Measurements from ENCODE around the gene GPR161.

The GPR161 gene

DNA sequence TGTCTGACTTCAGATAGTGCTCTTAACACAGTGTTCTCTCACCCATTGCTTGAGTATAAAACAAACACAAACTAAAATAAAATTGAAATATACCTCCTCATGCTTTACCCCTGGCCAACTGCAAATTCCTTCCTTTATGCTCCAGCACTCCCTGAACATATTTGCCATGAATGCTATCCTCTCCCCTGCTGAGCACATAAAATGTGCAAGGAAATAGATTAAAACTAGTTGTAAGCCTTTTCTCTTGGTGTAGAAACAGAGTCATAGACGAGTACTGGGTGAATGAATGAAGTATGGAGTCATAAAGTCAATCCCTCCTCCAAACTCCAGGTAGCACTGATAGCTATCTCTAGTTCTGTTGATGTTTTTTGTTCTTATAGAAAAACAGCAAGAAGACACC, 2.6 kb downstream of the GPR161 start:
- 100% methylated on average over 1 of the region's 1 CpG for WGBS

DNA sequence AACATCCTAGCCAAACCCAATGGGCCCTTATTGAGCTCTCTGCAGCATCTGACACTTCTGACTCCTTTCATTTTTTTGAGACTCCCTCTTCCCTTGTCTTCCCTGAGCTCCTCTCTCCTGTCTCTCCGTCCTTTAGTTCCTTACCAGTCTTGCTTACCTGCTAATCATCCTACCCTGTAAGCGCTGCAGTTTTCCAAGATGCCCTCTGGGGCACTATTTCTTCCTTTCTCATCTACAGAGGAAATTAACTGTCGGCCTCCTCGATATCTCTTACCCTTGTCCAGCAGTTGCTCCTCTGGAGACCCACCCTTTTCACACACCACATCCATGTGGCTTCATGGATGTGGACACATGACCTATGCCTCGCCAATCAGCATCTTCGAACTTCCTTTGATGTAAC, 6.8 kb downstream of the GPR161 start:
- Histone ChIP-seq H3K27me3 (ENCODE audit: insufficient read depth, low read length) (peaks cover 8% of the 10 kb centered on the region), H3K27ac (ENCODE audit: low read depth, low read length) (no peak overlapping the region), H3K36me3 (ENCODE audit: insufficient read depth, low read length) (peaks cover 6% of the 10 kb centered on the region; the same call in 1 of the 2 replicates), H3K4me1 (ENCODE audit: insufficient read depth, low read length) (no peaks in the 10 kb centered on the region), H3K9ac (ENCODE audit: low read depth, low read length) (no peak overlapping the region), H3K9me3 (ENCODE audit: insufficient read depth, low read depth, low read length) (peaks cover 4% of the 10 kb centered on the region; the same call in 1 of the 2 replicates), H3K4me3 (ENCODE audit: low read length) (no peak overlapping the region)
- 85% methylated on average over 6 of the region's 6 CpGs for WGBS

More for the DNA sequence above, 2.6 kb downstream of the GPR161 start:
- Histone ChIP-seq H3K27me3 (ENCODE audit: insufficient read depth, low read length) (peaks cover 30% of the 10 kb centered on the region), H3K36me3 (ENCODE audit: insufficient read depth, low read length) (no peaks in the 10 kb centered on the region), H3K27ac (ENCODE audit: low read depth, low read length) (no peak overlapping the region), H3K4me3 (ENCODE audit: low read length) (no peak overlapping the region), H3K9ac (ENCODE audit: low read depth, low read length) (no peak overlapping the region), H3K9me3 (ENCODE audit: insufficient read depth, low read depth, low read length) (no peaks in the 10 kb centered on the region), H3K4me1 (ENCODE audit: insufficient read depth, low read length) (no peaks in the 10 kb centered on the region; the same call in none of the 2 replicates)

DNA sequence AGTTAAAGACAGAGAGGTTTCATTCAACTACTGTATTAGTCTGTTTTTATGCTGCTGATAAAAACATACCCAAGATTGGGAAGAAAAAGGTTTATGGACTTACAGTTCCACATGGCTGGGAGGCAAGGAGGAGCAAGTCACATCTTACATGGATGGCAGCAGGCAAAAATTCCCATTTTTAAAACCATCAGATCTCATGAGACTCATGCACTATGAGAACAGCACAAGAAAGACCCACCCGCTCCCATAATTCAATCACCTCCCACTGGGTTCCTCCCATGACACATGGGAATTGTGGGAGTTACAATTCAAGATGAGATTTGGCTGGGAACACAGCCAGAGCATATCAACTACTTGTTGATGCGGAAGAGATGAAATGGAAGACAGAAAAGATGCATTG, 9.2 kb downstream of the GPR161 start:
- peaks cover 6% of the 10 kb centered on the region; the same call in 1 of the 2 replicates for H3K36me3 ChIP-seq (ENCODE audit: insufficient read depth, low read length)
- no peaks in the 10 kb centered on the region for H3K27me3 ChIP-seq (ENCODE audit: insufficient read depth, low read length)
- peaks cover 4% of the 10 kb centered on the region; the same call in 1 of the 2 replicates for H3K9me3 ChIP-seq (ENCODE audit: insufficient read depth, low read depth, low read length)
- H3K27ac ChIP-seq (ENCODE audit: low read depth, low read length) = no peak overlapping the region
- 97% methylated on average over 2 of the region's 2 CpGs for WGBS
- no peaks in the 10 kb centered on the region for H3K4me1 ChIP-seq (ENCODE audit: insufficient read depth, low read length)
- H3K9ac ChIP-seq (ENCODE audit: low read depth, low read length) = no peak overlapping the region
- H3K4me3 ChIP-seq (ENCODE audit: low read length) = no peak overlapping the region

DNA sequence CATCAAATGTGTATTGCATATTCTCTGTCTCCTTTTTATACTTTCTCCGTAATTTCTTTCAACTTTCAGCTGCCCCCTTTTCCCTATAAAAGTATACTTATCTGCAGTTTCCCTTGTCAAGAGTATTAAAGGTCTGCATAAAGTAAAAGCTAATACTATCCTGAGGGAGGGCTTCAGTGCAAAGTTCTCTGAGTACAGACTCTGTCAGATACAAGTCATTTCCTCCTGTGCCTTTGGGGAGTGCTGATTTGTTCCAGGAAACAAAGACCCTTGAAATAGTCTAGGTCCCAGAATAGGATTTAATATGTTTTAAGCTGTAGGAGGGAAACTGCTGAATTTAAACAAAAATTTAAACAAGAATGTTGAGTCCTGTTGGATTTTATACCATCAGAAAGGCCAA, 11.7 kb downstream of the GPR161 start:
- 91% methylated on average over 1 of the region's 1 CpG for WGBS
- no peaks in the 10 kb centered on the region for H3K4me1 ChIP-seq (ENCODE audit: insufficient read depth, low read length)
- no peak overlapping the region for H3K9ac ChIP-seq (ENCODE audit: low read depth, low read length)
- H3K27ac ChIP-seq (ENCODE audit: low read depth, low read length) = no peak overlapping the region
- H3K4me3 ChIP-seq (ENCODE audit: low read length) = no peak overlapping the region
- no peaks in the 10 kb centered on the region for H3K27me3 ChIP-seq (ENCODE audit: insufficient read depth, low read length)
- H3K36me3 ChIP-seq (ENCODE audit: insufficient read depth, low read length) = peaks cover 6% of the 10 kb centered on the region; the same call in 1 of the 2 replicates
- H3K9me3 ChIP-seq (ENCODE audit: insufficient read depth, low read depth, low read length) = peaks cover 4% of the 10 kb centered on the region; the same call in 1 of the 2 replicates

DNA sequence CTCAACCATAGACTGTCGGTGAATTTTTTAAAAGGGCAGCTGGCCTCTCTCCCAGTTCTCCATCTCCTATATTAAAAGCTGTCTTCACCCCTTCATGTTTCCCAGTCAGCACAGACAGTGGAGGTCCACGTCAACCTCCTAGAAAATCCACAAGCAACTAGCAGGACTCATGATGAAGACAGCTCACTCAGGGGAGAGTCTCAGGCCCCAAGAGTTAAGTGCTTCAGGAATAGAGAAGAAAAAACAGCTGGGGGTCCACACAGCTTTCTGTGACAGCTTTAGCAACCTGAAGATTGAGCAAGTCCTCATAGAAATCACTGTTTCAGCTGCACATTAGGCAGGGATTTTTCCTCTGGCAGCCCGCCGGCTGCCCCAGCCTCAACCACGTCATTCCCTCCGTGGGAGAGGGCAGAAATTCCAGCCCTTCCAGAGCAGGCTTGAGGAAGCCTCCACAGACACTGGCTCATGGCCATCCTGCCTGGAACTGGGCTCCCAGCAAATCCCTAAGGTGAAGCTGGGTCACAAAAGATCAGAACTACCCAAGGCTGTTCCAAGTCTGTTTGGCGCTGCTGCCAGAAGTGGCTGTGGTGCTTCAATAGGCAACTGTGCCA, 15.2 kb downstream of the GPR161 start:
- Histone ChIP-seq H3K4me3 (ENCODE audit: low read length) (no peak overlapping the region), H3K36me3 (ENCODE audit: insufficient read depth, low read length) (no peaks in the 10 kb centered on the region; the same call in 1 of the 2 replicates), H3K27ac (ENCODE audit: low read depth, low read length) (no peak overlapping the region), H3K27me3 (ENCODE audit: insufficient read depth, low read length) (no peaks in the 10 kb centered on the region), H3K9me3 (ENCODE audit: insufficient read depth, low read depth, low read length) (no peaks in the 10 kb centered on the region), H3K9ac (ENCODE audit: low read depth, low read length) (no peak overlapping the region), H3K4me1 (ENCODE audit: insufficient read depth, low read length) (no peaks in the 10 kb centered on the region)
- WGBS = 79% methylated on average over 7 of the region's 7 CpGs

DNA sequence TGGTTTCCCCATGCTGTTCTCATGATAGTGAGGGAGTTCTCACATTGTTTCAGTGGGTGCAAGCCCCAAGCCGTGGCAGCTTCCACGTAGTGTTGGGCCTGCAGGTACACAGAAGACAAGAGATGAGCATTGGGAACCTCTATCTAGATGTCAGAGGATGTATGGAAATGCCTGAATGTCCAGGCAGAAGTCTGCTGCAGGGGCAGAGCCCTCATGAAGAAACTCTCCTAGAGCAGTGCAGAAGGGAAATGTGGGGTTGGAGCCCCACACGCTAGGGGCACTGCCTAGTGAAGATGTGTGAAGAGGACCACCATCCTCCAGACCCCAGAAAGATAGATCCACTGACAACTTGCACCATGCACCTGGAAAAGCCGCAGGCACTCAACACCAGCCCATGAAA, 17.0 kb downstream of the GPR161 start:
- Histone ChIP-seq H3K9ac (ENCODE audit: low read depth, low read length) (no peak overlapping the region), H3K4me1 (ENCODE audit: insufficient read depth, low read length) (no peaks in the 10 kb centered on the region), H3K27ac (ENCODE audit: low read depth, low read length) (no peak overlapping the region), H3K9me3 (ENCODE audit: insufficient read depth, low read depth, low read length) (no peaks in the 10 kb centered on the region), H3K4me3 (ENCODE audit: low read length) (no peak overlapping the region), H3K36me3 (ENCODE audit: insufficient read depth, low read length) (no peaks in the 10 kb centered on the region; the same call in 1 of the 2 replicates), H3K27me3 (ENCODE audit: insufficient read depth, low read length) (no peaks in the 10 kb centered on the region)
- 92% methylated on average over 4 of the region's 4 CpGs for WGBS

DNA sequence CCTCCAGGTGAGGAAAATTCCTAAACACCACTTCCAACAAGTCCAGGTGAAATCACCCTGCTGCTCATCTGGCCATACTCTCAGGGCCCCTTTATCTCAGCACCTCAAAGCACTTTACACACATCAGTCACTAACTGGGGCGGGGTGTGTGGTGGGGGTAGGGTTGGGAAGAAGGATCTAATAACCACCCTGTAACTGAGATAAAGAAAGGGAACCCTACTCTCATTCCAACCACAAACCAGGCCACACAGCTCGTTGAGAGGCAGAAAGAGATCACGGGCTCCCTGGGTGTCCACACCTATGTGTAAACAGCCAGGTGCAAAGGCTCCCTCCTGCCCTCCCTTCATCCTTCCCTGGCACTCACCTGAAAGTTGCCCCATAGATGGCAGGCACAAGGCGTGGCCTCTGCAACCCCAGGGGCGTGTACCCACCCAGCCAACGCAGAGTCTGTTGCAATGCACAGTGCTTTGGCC, 20.4 kb downstream of the GPR161 start:
- Histone ChIP-seq H3K36me3 (ENCODE audit: insufficient read depth, low read length) (no peaks in the 10 kb centered on the region; the same call in 1 of the 2 replicates), H3K4me1 (ENCODE audit: insufficient read depth, low read length) (peaks cover 4% of the 10 kb centered on the region), H3K9ac (ENCODE audit: low read depth, low read length) (no peak overlapping the region), H3K27me3 (ENCODE audit: insufficient read depth, low read length) (no peaks in the 10 kb centered on the region), H3K4me3 (ENCODE audit: low read length) (no peak overlapping the region), H3K9me3 (ENCODE audit: insufficient read depth, low read depth, low read length) (no peaks in the 10 kb centered on the region), H3K27ac (ENCODE audit: low read depth, low read length) (no peak overlapping the region)
- WGBS = 90% methylated on average over 5 of the region's 6 CpGs

DNA sequence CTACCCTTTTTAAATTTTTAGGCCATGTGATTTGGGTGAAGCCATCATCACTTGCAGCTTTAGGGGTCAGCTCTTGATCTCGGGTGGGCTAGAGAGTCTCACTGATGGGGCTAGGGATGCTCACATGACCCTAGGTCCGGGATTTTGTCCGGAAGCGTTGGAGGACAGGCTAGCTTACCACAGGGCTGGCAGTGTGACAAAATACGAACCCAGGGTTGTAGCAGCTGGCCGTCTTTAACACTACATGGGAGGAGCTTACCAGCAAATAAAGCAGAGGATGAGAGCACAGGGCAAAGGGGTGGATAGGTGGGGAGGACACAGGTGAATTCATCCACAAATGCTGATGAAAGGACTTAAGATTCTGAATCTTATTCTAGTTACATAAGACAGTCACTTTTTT, 21.9 kb downstream of the GPR161 start:
- H3K4me3 ChIP-seq (ENCODE audit: low read length) = no peak overlapping the region
- peaks cover 5% of the 10 kb centered on the region for H3K4me1 ChIP-seq (ENCODE audit: insufficient read depth, low read length)
- H3K36me3 ChIP-seq (ENCODE audit: insufficient read depth, low read length) = no peaks in the 10 kb centered on the region; the same call in 1 of the 2 replicates
- 91% methylated on average over 6 of the region's 6 CpGs for WGBS
- H3K27me3 ChIP-seq (ENCODE audit: insufficient read depth, low read length) = no peaks in the 10 kb centered on the region
- H3K27ac ChIP-seq (ENCODE audit: low read depth, low read length) = no peak overlapping the region
- no peak overlapping the region for H3K9ac ChIP-seq (ENCODE audit: low read depth, low read length)
- no peaks in the 10 kb centered on the region for H3K9me3 ChIP-seq (ENCODE audit: insufficient read depth, low read depth, low read length)

DNA sequence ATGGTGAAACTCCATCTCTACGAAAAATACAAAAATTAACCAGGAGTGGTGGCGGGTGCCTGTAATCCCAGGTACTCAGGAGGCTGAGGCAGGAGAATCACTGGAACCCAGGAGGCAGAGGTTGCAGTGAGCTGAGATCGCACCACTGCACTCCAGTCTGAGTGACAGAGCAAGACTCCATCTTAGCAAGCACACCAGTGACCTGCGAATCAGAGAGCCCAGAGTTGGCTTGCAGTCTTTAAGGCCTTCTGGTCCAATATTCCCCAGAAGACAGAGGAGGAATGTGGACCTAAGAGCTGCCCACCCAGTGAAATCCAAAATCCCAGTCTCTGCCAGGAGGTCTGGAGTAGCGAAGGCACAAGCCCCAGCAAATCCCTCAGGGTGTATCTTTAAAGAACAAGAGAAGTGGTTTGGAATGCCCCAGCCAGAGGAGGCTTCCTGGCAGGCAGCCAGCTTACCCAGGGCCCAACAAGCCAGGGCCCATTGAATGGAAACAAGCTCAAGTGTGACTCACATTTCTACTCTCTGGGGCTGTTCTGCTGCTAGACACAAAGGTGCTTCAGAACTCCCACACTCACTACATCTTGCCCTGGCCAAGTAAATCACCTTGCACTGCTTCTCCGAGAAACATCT, 23.9 kb downstream of the GPR161 start:
- peaks cover 5% of the 10 kb centered on the region for H3K4me1 ChIP-seq (ENCODE audit: insufficient read depth, low read length)
- no peaks in the 10 kb centered on the region for H3K36me3 ChIP-seq (ENCODE audit: insufficient read depth, low read length)
- no peak overlapping the region for H3K27ac ChIP-seq (ENCODE audit: low read depth, low read length)
- 96% methylated on average over 6 of the region's 6 CpGs for WGBS
- no peak overlapping the region for H3K4me3 ChIP-seq (ENCODE audit: low read length)
- H3K9ac ChIP-seq (ENCODE audit: low read depth, low read length) = no peak overlapping the region
- no peaks in the 10 kb centered on the region for H3K9me3 ChIP-seq (ENCODE audit: insufficient read depth, low read depth, low read length)
- H3K27me3 ChIP-seq (ENCODE audit: insufficient read depth, low read length) = no peaks in the 10 kb centered on the region

DNA sequence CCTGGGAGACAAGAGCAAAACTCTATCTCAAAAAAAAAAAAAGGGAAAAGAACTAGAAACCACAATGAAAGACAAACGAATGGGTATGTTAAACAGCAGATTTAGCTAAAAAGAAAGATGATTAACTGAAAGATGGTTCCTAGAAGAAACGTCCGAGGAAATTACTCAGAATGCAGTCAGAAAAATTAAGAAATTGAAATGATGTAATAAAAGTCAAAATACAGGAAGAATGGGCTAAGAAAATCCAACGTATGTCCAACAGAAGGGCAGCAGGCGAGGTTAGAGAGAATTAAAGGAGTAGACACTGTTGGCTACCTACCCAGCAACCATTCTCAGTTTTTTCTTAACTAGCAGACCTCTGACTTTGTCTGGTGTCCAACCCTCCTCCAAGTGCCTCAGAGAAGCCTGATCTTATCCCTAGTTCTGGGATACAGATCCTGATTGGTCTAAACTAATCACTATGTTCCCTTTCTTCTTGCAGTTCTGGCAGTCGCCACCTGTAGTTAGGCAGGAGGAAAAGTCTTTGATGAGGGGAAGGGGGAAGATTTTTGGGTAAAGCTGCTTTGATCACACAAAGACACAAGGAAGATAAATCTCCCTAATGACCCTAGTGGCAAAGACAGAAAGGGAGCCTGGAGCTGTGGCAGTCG, 25.7 kb downstream of the GPR161 start:
- Histone ChIP-seq H3K9ac (ENCODE audit: low read depth, low read length) (no peak overlapping the region), H3K4me1 (ENCODE audit: insufficient read depth, low read length) (peaks cover 8% of the 10 kb centered on the region), H3K9me3 (ENCODE audit: insufficient read depth, low read depth, low read length) (no peaks in the 10 kb centered on the region), H3K4me3 (ENCODE audit: low read length) (no peak overlapping the region), H3K27ac (ENCODE audit: low read depth, low read length) (no peak overlapping the region), H3K27me3 (ENCODE audit: insufficient read depth, low read length) (no peaks in the 10 kb centered on the region), H3K36me3 (ENCODE audit: insufficient read depth, low read length) (no peaks in the 10 kb centered on the region)
- 80% methylated on average over 6 of the region's 7 CpGs for WGBS

DNA sequence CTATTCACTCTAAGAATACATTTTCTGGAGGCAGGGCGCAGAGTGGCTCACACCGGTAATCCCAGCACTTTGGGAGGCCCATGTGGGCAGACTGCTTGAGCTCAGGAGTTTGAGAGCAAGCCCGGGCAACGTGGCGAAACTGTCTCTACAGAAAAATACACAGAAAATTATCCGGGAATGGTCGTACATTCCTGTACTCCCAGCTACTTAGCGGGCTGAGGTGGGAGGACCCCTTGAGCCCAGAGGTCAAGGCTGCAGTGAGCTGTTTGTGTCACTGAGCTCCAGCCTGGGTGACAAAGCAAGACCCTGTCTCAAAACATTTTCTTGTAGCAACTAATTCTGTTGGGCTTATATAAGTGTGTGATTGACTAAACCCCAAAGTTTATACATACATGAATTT, 30.5 kb downstream of the GPR161 start:
- no peak overlapping the region for H3K27ac ChIP-seq (ENCODE audit: low read depth, low read length)
- H3K9me3 ChIP-seq (ENCODE audit: insufficient read depth, low read depth, low read length) = no peaks in the 10 kb centered on the region
- peaks cover 5% of the 10 kb centered on the region; the same call in 1 of the 2 replicates for H3K36me3 ChIP-seq (ENCODE audit: insufficient read depth, low read length)
- H3K4me3 ChIP-seq (ENCODE audit: low read length) = no peak overlapping the region
- peaks cover 4% of the 10 kb centered on the region for H3K4me1 ChIP-seq (ENCODE audit: insufficient read depth, low read length)
- 89% methylated on average over 8 of the region's 8 CpGs for WGBS
- no peaks in the 10 kb centered on the region for H3K27me3 ChIP-seq (ENCODE audit: insufficient read depth, low read length)
- no peak overlapping the region for H3K9ac ChIP-seq (ENCODE audit: low read depth, low read length)
